Measurements from ENCODE around the gene NUP62.

NUP62 gene

GRCh38 chr19:49912965-49913685 lies 16.2 kb downstream of the NUP62 start:
- peaks cover 42% of the 10 kb centered on the region for H3K4me1 ChIP-seq (ENCODE audit: low read depth, poor library complexity, severe bottlenecking)
- H3K4me3 ChIP-seq (IDR thresholded peaks at IDR 0.05; ENCODE audit: insufficient read depth, low read depth, low read length): no peak overlapping the region
- no peak overlapping the region; the same call in 1 of the 2 replicates for H3K4me2 ChIP-seq
- TF ChIP-seq CTCF (conservative IDR thresholded peaks at IDR 0.05; ENCODE audit: low read depth, low read length): no peak
- peaks cover 34% of the 10 kb centered on the region for H3K79me2 ChIP-seq (ENCODE audit: insufficient read depth, low read depth)
- peaks cover 24% of the 10 kb centered on the region; the same call in 1 of the 2 replicates for H3K36me3 ChIP-seq (ENCODE audit: insufficient read depth)
- H3K9ac ChIP-seq: no peak overlapping the region
- H2AFZ ChIP-seq (ENCODE audit: low read depth): no peak overlapping the region
- H4K20me1 ChIP-seq (ENCODE audit: insufficient read depth): 0 out of 2 replicates have a peak, but pooled peaks cover 3% of the 10 kb centered on the region
- H3K27ac ChIP-seq: no peak overlapping the region; the same call in 1 of the 2 replicates
- H3K27me3 ChIP-seq (ENCODE audit: insufficient read depth, low read depth): no peaks in the 10 kb centered on the region

- Histone ChIP-seq H4K20me1 (ENCODE audit: insufficient read depth) (no peaks in the 10 kb centered on the region), H2AFZ (ENCODE audit: low read depth) (no peak overlapping the region), H3K4me1 (ENCODE audit: low read depth, poor library complexity, severe bottlenecking) (peaks cover 38% of the 10 kb centered on the region), H3K36me3 (ENCODE audit: insufficient read depth) (peaks cover 24% of the 10 kb centered on the region; the same call in 1 of the 2 replicates), H3K27me3 (ENCODE audit: insufficient read depth, low read depth) (no peaks in the 10 kb centered on the region), H3K4me3 (IDR thresholded peaks at IDR 0.05; ENCODE audit: insufficient read depth, low read depth, low read length) (no peak overlapping the region), H3K4me2 (peak overlapping the region; percentile 55), H3K27ac (peak overlapping the region; percentile 46), H3K79me2 (ENCODE audit: insufficient read depth, low read depth) (peaks cover 19% of the 10 kb centered on the region), H3K9ac (no peak overlapping the region)
- TF ChIP-seq CTCF (conservative IDR thresholded peaks at IDR 0.05; ENCODE audit: low read depth, low read length): no peak
Observed at GRCh38 chr19:49911381-49912145, 17.7 kb downstream of the NUP62 start.

GRCh38 chr19:49910179-49910578 lies 19.1 kb downstream of the NUP62 start:
- no peak for TF ChIP-seq CTCF (conservative IDR thresholded peaks at IDR 0.05; ENCODE audit: low read depth, low read length)

GRCh38 chr19:49908480-49909420 lies 20.6 kb downstream of the NUP62 start:
- H3K27me3 ChIP-seq (ENCODE audit: insufficient read depth, low read depth): no peaks in the 10 kb centered on the region
- no peak overlapping the region for H2AFZ ChIP-seq (ENCODE audit: low read depth)
- H3K36me3 ChIP-seq (ENCODE audit: insufficient read depth): peaks cover 10% of the 10 kb centered on the region; the same call in 1 of the 2 replicates
- H3K9ac ChIP-seq: no peak overlapping the region
- no peaks in the 10 kb centered on the region; the same call in 1 of the 2 replicates for H3K79me2 ChIP-seq (ENCODE audit: insufficient read depth, low read depth)
- H3K4me1 ChIP-seq (ENCODE audit: low read depth, poor library complexity, severe bottlenecking): peaks cover 42% of the 10 kb centered on the region
- no peak for TF ChIP-seq CTCF (conservative IDR thresholded peaks at IDR 0.05; ENCODE audit: low read depth, low read length)
- H3K4me2 ChIP-seq: no peak overlapping the region
- no peaks in the 10 kb centered on the region for H4K20me1 ChIP-seq (ENCODE audit: insufficient read depth)
- no peak overlapping the region for H3K4me3 ChIP-seq (IDR thresholded peaks at IDR 0.05; ENCODE audit: insufficient read depth, low read depth, low read length)
- no peak overlapping the region for H3K27ac ChIP-seq

More at GRCh38 chr19:49910179-49910578, 19.1 kb downstream of the NUP62 start:
- Histone ChIP-seq H3K4me2 (no peak overlapping the region), H3K4me1 (ENCODE audit: low read depth, poor library complexity, severe bottlenecking) (peaks cover 38% of the 10 kb centered on the region), H4K20me1 (ENCODE audit: insufficient read depth) (no peaks in the 10 kb centered on the region), H3K79me2 (ENCODE audit: insufficient read depth, low read depth) (peaks cover 7% of the 10 kb centered on the region; the same call in 1 of the 2 replicates), H3K4me3 (IDR thresholded peaks at IDR 0.05; ENCODE audit: insufficient read depth, low read depth, low read length) (no peak overlapping the region), H3K36me3 (ENCODE audit: insufficient read depth) (peaks cover 16% of the 10 kb centered on the region; the same call in 1 of the 2 replicates), H3K27ac (no peak overlapping the region), H2AFZ (ENCODE audit: low read depth) (no peak overlapping the region), H3K27me3 (ENCODE audit: insufficient read depth, low read depth) (no peaks in the 10 kb centered on the region), H3K9ac (no peak overlapping the region)

Data from KMS-11 (cell line).